Esophagus (tissue), 2 donors: ENCODE data around the gene MAPK1. TPM values are rescaled to one million over a fixed set of nuclear protein-coding genes. Genes with fewer than 3 reads are reported as not detected.
"Not testable (repeated sequence)": the region's sequence is repeated elsewhere in the genome, so short reads cannot be mapped to it uniquely, and the experiment has no call there.

ENCODE experiments used
- H3K27ac ChIP-seq, 2 donors: one replicate each; pipeline ENCODE4 v1.5.1; 2013; ENCODE audit warnings: low read depth in 2 of 2, mild to moderate bottlenecking in 2 of 2, inconsistent platforms in 1 of 2, low read length in 1 of 2, moderate library complexity in 1 of 2
- H3K27me3 ChIP-seq, 2 donors: one replicate each; pipeline ENCODE4 v1.6.1; 2013; ENCODE audit warnings: low read length in 2 of 2, control low read depth in 1 of 2, mild to moderate bottlenecking in 1 of 2; ENCODE audit not compliant: insufficient read depth in 2 of 2, control insufficient read depth in 1 of 2
- H3K36me3 ChIP-seq, 2 donors: one replicate each; pipeline ENCODE4 v1.6.1; 2013; ENCODE audit warnings: low read length in 1 of 2; ENCODE audit not compliant: control insufficient read depth in 2 of 2, insufficient read depth in 2 of 2
- H3K4me1 ChIP-seq, 2 donors: one replicate each; pipeline ENCODE4 v1.6.1; 2013; ENCODE audit warnings: low read length in 1 of 2; ENCODE audit not compliant: control insufficient read depth in 2 of 2, insufficient read depth in 2 of 2
- H3K4me3 ChIP-seq, 2 donors: one replicate each; pipeline ENCODE4 v1.5.1; 2013; ENCODE audit warnings: low read length in 2 of 2, mild to moderate bottlenecking in 2 of 2, low read depth in 1 of 2, moderate library complexity in 1 of 2
- H3K9me3 ChIP-seq, 2 donors: one replicate each; pipeline ENCODE4 v1.6.1; 2013; ENCODE audit warnings: mild to moderate bottlenecking in 2 of 2, low read depth in 1 of 2, low read length in 1 of 2, moderate library complexity in 1 of 2; ENCODE audit not compliant: control insufficient read depth in 2 of 2, insufficient read depth in 1 of 2
- WGBS, 2 donors: extraction: QIAGEN DNeasy Blood & Tissue Kit; methylation state at CpG; one replicate each; pipeline ENCODE4 v1.1.7; 2013; 5-methylcytosine and 5-hydroxymethylcytosine counted together
- polyA plus RNA-seq, 2 donors: library from polyadenylated mRNA; stranded (reverse); fragments of 200-250 nt; gene quantifications; one replicate each; pipeline ENCODE4 v1.2.3, GENCODE V29; 2013
- donor health status: healthy with polysubstance abuse.
- donor health status: Bipolar disorder and iron deficiency.

The MAPK1 gene
- polyA plus RNA-seq, 2 donors: 10.0 to 17.4 TPM

GRCh38 chr22:21904250-21904789, 36.9 kb upstream of the MAPK1 start:
- H3K27ac ChIP-seq: no peak overlapping the region
- 94 to 96% methylated on average over 4 of the region's 4 CpGs for WGBS, 2 donors
- H3K9me3 ChIP-seq: no peaks in the 10 kb centered on the region
- peaks cover 0 to 2% of the 10 kb centered on the region in 2 donors for H3K36me3 ChIP-seq
- H3K4me3 ChIP-seq: no peak overlapping the region
- no peaks in the 10 kb centered on the region for H3K27me3 ChIP-seq
- no peaks in the 10 kb centered on the region for H3K4me1 ChIP-seq

DNA sequence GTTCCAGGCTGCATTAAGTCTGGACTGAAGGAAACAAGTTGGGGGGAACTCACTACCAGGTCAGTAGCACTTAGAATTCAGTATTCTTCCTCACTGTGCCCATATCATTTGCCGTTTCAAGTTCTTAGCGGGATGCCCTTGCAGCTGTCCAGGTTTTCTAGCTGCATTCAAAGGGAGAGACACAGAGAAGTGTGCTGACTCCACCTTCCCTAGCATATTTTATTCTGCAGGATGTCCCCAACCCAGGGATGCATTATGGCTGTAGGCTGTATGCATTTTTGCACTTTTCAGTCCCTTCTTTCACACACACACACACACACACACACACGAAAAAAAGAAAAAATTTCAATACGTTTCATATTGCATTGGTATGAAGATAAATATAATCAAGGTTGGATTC, 35.8 kb upstream of the MAPK1 start:
- H3K4me1 ChIP-seq: no peaks in the 10 kb centered on the region
- WGBS, 2 donors: 87 to 90% methylated on average over 4 of the region's 4 CpGs
- no peaks in the 10 kb centered on the region for H3K27me3 ChIP-seq
- no peak overlapping the region for H3K27ac ChIP-seq
- H3K9me3 ChIP-seq: no peaks in the 10 kb centered on the region
- no peak overlapping the region for H3K4me3 ChIP-seq
- H3K36me3 ChIP-seq: peaks cover 0 to 2% of the 10 kb centered on the region in 2 donors

GRCh38 chr22:21902296-21903087, 35.0 kb upstream of the MAPK1 start:
- Histone ChIP-seq H3K4me3 (no peak overlapping the region), H3K36me3 (peaks cover 0 to 2% of the 10 kb centered on the region in 2 donors), H3K27ac (no peak overlapping the region), H3K4me1 (no peaks in the 10 kb centered on the region), H3K27me3 (no peaks in the 10 kb centered on the region), H3K9me3 (no peaks in the 10 kb centered on the region)
- 87 to 88% methylated on average over 12 of the region's 12 CpGs for WGBS, 2 donors

DNA sequence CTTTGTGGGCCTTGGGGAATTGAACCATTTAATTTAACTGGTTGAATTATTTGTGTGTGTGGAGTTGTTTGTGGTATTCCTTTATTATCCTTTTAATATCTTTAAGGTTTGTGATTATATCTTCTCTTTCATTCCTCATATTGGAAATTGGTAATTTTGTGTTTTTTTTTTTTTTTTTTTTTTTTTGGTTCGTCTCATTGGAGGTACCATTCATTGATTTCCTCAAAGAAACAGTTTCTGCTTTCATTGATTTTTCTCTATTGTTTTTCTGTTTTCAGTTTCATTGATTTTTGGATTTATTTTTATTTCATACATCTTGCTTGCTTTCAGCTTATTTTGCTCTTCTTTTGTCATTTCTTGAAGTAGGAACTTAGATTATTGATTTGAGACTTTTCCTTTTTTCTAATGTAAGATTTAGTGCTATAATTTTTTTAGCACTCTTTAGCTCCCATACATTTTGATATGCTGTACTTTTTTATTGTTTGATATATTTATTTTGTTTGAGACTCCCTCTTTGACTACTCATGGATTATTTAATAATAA, 31.0 kb upstream of the MAPK1 start:
- Histone ChIP-seq H3K36me3 (no peaks in the 10 kb centered on the region), H3K4me3 (no peak overlapping the region), H3K4me1 (no peaks in the 10 kb centered on the region), H3K27me3 (no peaks in the 10 kb centered on the region), H3K9me3 (no peaks in the 10 kb centered on the region), H3K27ac (no peak overlapping the region)
- WGBS, 2 donors: 68 to 77% methylated on average over 1 of the region's 1 CpG

- Histone ChIP-seq H3K27ac (no peak overlapping the region), H3K4me1 (no peaks in the 10 kb centered on the region), H3K9me3 (no peaks in the 10 kb centered on the region), H3K4me3 (no peak overlapping the region), H3K27me3 (no peaks in the 10 kb centered on the region), H3K36me3 (no peaks in the 10 kb centered on the region)
- WGBS, 2 donors: 92 to 94% methylated on average over 5 of the region's 5 CpGs
These were observed 29.6 kb upstream of the MAPK1 start for GRCh38 chr22:21896951-21897513.

GRCh38 chr22:21896275-21896674, 28.8 kb upstream of the MAPK1 start:
- not testable (repeated sequence) for H3K27ac ChIP-seq, H3K4me1 ChIP-seq, H3K4me3 ChIP-seq, H3K27me3 ChIP-seq, H3K9me3 ChIP-seq, H3K36me3 ChIP-seq
- 85 to 89% methylated on average over 4 of the region's 4 CpGs for whole genome bisulfite sequencing, 2 donors

- Histone ChIP-seq H3K36me3 (no peaks in the 10 kb centered on the region), H3K9me3 (no peaks in the 10 kb centered on the region), H3K4me1 (no peaks in the 10 kb centered on the region), H3K27ac (no peak overlapping the region), H3K27me3 (no peaks in the 10 kb centered on the region), H3K4me3 (no peak overlapping the region)
- WGBS, 2 donors: 92 to 94% methylated on average over 8 of the region's 8 CpGs
These were observed 27.4 kb upstream of the MAPK1 start for GRCh38 chr22:21894799-21895198.

DNA sequence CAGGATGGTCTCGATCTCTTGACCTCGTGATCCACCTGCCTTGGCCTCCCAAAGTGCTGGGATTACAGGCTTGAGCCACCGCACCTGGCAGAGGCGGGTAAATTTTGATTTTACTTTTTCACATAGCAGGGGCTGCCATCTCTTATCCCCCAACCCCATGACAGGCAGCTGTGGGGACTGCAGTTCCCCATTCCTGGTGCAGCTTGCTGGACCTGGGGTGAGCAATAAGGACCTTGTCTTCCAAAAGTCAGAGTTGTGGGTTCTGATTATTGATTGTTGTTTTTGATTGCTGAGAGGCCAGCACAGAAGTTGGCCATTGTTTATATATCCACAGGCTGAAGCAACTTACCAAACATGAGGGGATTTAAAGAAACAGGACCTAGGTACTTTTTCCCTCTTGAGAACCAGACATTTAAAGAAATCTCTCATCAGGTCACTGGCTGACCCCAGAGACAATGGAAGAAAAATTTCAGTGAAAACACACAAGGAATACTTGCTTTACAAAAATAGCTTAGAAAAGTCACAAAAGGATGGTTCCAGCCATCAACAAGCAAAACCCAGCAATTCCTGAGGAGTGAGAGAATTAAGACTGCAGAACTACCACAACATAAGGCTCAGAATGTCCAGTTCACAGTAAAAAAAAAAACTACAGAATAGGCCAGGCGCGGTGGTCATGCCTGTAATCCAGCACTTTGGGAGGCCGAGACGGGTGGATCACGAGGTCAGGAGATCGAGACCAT, 22.0 kb upstream of the MAPK1 start:
- no peaks in the 10 kb centered on the region for H3K36me3 ChIP-seq
- no peak overlapping the region for H3K27ac ChIP-seq
- no peak overlapping the region for H3K4me3 ChIP-seq
- H3K4me1 ChIP-seq: no peaks in the 10 kb centered on the region
- WGBS, 2 donors: 94 to 98% methylated on average over 10 of the region's 10 CpGs
- no peaks in the 10 kb centered on the region for H3K27me3 ChIP-seq
- H3K9me3 ChIP-seq: no peaks in the 10 kb centered on the region

DNA sequence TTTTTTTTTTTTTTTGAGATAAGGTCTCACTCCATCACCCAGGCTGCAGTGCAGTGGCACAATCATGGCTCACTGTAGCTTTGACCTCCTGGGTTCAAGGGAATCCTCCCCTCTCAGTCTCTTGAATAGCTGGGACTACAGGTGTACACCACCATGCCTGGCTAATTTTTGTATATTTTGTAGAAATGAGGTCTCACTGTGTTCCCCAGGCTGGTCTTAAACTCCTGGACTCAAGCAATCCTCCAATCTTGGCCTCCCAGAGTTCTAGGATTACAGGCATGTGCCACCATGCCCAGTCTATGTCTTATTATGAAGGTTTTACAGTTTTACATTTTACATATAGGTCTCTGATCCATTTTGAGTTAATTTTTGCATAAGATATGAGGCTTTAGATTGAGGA, 20.4 kb upstream of the MAPK1 start:
- Histone ChIP-seq H3K4me1 (no peaks in the 10 kb centered on the region), H3K27ac (no peak overlapping the region), H3K36me3 (no peaks in the 10 kb centered on the region), H3K4me3 (no peak overlapping the region), H3K27me3 (no peaks in the 10 kb centered on the region), H3K9me3 (no peaks in the 10 kb centered on the region)
